ENCODE measurements around the gene PARD3. TPM values are rescaled to one million over a fixed set of nuclear protein-coding genes. Genes with fewer than 3 reads are reported as not detected.

PARD3 gene
- total and polyA plus RNA-seq, 2 experiments from 2014 or later = 47.2 to 59.7 TPM

GRCh38 chr10:34462056-34462455, 353.0 kb downstream of the PARD3 start:
- no peak for DNase-seq (ENCODE audit: low spot score)
- no peaks in the 10 kb centered on the region for H3K27me3 ChIP-seq
- no peak overlapping the region for H3K4me2 ChIP-seq
- no peak overlapping the region for H2AFZ ChIP-seq
- H4K20me1 ChIP-seq (ENCODE audit: insufficient read depth, poor library complexity, severe bottlenecking) = peaks cover 4% of the 10 kb centered on the region
- no peak overlapping the region for H3K27ac ChIP-seq
- no peak overlapping the region for H3K4me3 ChIP-seq
- 89% methylated on average over 3 of the region's 3 CpGs for WGBS (ENCODE audit: low lambda C conversion rate, missing lambda C conversion rate)
- H3K9me2 ChIP-seq (replicated peaks; ENCODE audit: insufficient read depth) = no peaks in the 10 kb centered on the region
- no peaks in the 10 kb centered on the region for H3K9me3 ChIP-seq (ENCODE audit: low read depth)
- TF ChIP-seq, protein P1, sequence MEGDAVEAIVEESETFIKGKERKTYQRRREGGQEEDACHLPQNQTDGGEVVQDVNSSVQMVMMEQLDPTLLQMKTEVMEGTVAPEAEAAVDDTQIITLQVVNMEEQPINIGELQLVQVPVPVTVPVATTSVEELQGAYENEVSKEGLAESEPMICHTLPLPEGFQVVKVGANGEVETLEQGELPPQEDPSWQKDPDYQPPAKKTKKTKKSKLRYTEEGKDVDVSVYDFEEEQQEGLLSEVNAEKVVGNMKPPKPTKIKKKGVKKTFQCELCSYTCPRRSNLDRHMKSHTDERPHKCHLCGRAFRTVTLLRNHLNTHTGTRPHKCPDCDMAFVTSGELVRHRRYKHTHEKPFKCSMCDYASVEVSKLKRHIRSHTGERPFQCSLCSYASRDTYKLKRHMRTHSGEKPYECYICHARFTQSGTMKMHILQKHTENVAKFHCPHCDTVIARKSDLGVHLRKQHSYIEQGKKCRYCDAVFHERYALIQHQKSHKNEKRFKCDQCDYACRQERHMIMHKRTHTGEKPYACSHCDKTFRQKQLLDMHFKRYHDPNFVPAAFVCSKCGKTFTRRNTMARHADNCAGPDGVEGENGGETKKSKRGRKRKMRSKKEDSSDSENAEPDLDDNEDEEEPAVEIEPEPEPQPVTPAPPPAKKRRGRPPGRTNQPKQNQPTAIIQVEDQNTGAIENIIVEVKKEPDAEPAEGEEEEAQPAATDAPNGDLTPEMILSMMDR (IDR thresholded peaks at IDR 0.05; ENCODE audit: poor library complexity) = no peak
- TF ChIP-seq EZH2 (IDR thresholded peaks at IDR 0.05; ENCODE audit: borderline replicate concordance) (no peak), EZH2phosphoT487 (IDR thresholded peaks at IDR 0.05; ENCODE audit: low read depth, severe bottlenecking, unreplicated experiment) (no peak)
- no peaks in the 10 kb centered on the region for H3K4me1 ChIP-seq (ENCODE audit: insufficient read depth)
- H3K79me2 ChIP-seq = peaks cover 18% of the 10 kb centered on the region
- no peaks in the 10 kb centered on the region for H3K36me3 ChIP-seq (replicated peaks; ENCODE audit: insufficient read depth, low read depth)

DNA sequence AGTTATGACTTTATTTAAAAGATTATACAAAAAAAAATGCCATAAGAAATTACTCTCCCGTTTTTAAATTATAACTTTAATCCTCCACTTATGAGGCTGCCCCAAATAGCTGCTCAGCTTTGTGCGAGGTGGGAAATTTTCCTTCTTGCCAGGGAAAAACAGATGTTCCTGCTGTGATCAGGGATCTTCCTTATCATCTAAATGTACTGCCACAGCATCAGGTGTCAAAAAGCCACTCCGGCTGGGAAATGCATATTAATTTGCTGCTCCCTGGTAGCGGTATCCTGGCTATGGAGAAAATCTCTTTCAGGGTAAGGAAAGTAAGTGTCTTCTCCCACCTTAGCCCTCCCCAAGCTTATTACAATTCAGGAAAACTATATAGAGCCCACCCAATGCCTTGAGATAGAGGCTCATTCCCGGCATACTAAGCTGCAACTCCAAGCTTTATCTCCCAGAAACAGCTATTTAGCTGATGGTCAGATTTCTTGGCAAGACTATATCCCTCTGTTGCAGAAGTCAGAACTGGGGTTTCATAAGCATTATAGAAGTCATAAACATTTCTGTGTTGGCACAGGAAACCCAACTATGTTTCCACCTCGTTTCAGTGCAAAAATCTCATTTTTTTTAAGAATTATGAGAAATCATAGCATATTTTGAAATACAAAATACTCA, 360.4 kb downstream of the PARD3 start:
- H3K79me2 ChIP-seq = peaks cover 12% of the 10 kb centered on the region
- no peak overlapping the region for H3K4me3 ChIP-seq
- H3K36me3 ChIP-seq (replicated peaks; ENCODE audit: insufficient read depth, low read depth) = no peaks in the 10 kb centered on the region
- no peaks in the 10 kb centered on the region for H4K20me1 ChIP-seq (ENCODE audit: insufficient read depth, poor library complexity, severe bottlenecking)
- no peak overlapping the region for H2AFZ ChIP-seq
- TF ChIP-seq EZH2 (IDR thresholded peaks at IDR 0.05; ENCODE audit: borderline replicate concordance) = no peak
- TF ChIP-seq EZH2phosphoT487 (IDR thresholded peaks at IDR 0.05; ENCODE audit: low read depth, severe bottlenecking, unreplicated experiment) = no peak
- TF ChIP-seq, protein P1 (IDR thresholded peaks at IDR 0.05; ENCODE audit: poor library complexity) = no peak
- no peaks in the 10 kb centered on the region for H3K4me1 ChIP-seq (ENCODE audit: insufficient read depth)
- H3K9me3 ChIP-seq (ENCODE audit: low read depth) = no peaks in the 10 kb centered on the region
- H3K27ac ChIP-seq = no peak overlapping the region
- DNase-seq (ENCODE audit: low spot score) = no peak
- H3K27me3 ChIP-seq = no peaks in the 10 kb centered on the region
- H3K4me2 ChIP-seq = no peak overlapping the region
- 72% methylated on average over 6 of the region's 6 CpGs for WGBS (ENCODE audit: low lambda C conversion rate, missing lambda C conversion rate)
- no peaks in the 10 kb centered on the region for H3K9me2 ChIP-seq (replicated peaks; ENCODE audit: insufficient read depth)

DNA sequence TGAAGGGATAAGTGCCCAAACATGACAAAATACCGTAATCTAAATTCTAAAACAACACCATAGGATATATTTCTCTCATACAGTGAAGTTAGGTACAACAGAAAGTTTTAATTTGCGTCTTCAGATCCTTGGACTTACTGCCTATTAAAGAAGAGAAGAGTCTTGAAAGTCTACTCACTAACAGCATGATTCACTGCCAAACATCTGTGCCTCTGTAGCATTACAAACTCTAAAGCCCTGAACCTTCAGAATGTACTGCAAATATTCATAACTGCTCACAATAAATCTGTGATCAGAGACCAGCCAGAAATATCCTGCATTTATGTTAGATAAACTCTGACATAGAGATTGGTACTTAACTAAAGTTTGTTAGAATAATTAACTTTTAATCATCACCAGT, 365.3 kb downstream of the PARD3 start:
- H3K79me2 ChIP-seq = peaks cover 4% of the 10 kb centered on the region
- no peaks in the 10 kb centered on the region for H3K27me3 ChIP-seq
- H3K4me1 ChIP-seq (ENCODE audit: insufficient read depth) = no peaks in the 10 kb centered on the region
- H3K9me3 ChIP-seq (ENCODE audit: low read depth) = no peaks in the 10 kb centered on the region
- no peak overlapping the region for H3K4me2 ChIP-seq
- H3K27ac ChIP-seq = no peak overlapping the region
- 95% methylated on average over 2 of the region's 2 CpGs for WGBS (ENCODE audit: low lambda C conversion rate, missing lambda C conversion rate)
- no peaks in the 10 kb centered on the region for H4K20me1 ChIP-seq (ENCODE audit: insufficient read depth, poor library complexity, severe bottlenecking)
- no peak overlapping the region for H2AFZ ChIP-seq
- no peaks in the 10 kb centered on the region for H3K9me2 ChIP-seq (replicated peaks; ENCODE audit: insufficient read depth)
- TF ChIP-seq EZH2phosphoT487 (IDR thresholded peaks at IDR 0.05; ENCODE audit: low read depth, severe bottlenecking, unreplicated experiment) = no peak
- TF ChIP-seq EZH2 (IDR thresholded peaks at IDR 0.05; ENCODE audit: borderline replicate concordance) = no peak
- TF ChIP-seq, protein P1 (IDR thresholded peaks at IDR 0.05; ENCODE audit: poor library complexity) = no peak
- no peak for DNase-seq (ENCODE audit: low spot score)
- no peak overlapping the region for H3K4me3 ChIP-seq
- H3K36me3 ChIP-seq (replicated peaks; ENCODE audit: insufficient read depth, low read depth) = no peaks in the 10 kb centered on the region
